ENCODE results near the gene PITRM1.

- TF ChIP-seq CTCF (IDR thresholded peaks at IDR 0.05) (no peak), POLR2A (IDR thresholded peaks at IDR 0.05) (no peak)
These were observed 22.2 kb downstream of the PITRM1 start for GRCh38 chr10:3150366-3150765.

Data from heart left ventricle (tissue), 13 donors.